Measurements from ENCODE around the gene SLC7A1.

The SLC7A1 gene

DNA sequence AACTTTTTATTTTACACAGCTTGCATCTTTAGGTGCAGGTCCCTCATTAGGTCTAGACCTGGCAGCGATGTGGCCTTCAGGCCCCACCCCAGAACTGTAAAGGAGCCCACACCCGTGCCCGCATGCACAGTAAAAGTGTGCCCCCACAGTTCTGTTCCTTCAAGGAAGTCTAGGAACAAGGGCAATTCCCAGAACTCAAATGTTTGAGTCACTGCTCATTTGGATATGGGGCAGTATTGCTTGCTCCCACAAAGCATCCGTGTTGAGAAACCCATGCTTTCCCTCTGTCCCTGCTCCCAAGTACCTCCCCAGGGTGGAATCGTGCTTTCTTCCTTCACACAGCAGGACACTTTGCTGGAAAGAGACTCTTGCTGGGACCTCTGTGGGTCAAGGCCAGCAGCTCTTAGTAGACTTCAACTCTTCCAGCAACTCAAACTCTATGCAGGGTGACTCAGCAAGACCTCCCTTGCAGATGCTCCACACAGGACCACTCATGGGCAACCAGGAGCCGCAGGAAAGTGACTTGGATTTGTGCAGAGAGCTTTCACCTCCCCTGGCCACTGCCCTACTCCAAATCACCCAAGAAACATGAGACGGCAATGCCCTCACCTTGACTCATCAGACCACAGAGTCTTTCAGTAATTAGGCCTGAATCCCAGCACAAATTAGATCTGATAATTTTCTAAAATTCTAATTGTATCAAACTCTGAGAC lies 12.3 kb downstream of the SLC7A1 start:
- no peak for DNase-seq (ENCODE audit: low read depth in 2 of 2)

DNA sequence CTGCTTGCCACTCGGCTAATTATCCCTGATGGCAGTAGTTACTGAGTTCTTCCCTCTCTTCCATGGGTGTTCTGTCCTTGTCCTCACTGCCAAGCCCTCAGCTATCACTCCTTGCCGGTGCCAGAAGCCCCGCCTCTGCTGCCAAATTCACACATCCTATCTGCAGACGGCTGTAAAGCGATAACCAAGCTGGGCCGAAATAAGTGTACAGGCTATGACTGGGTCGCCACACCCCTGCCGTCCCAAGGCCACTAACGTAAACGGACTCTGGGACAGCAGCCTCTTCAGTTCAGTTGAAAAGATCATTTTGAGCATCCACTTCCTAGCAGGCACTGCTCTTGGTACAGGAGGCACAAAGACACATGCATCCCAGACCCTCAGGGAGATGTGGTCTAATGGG lies 13.3 kb downstream of the SLC7A1 start:
- no peak for DNase-seq (ENCODE audit: low read depth in 2 of 2)

DNA sequence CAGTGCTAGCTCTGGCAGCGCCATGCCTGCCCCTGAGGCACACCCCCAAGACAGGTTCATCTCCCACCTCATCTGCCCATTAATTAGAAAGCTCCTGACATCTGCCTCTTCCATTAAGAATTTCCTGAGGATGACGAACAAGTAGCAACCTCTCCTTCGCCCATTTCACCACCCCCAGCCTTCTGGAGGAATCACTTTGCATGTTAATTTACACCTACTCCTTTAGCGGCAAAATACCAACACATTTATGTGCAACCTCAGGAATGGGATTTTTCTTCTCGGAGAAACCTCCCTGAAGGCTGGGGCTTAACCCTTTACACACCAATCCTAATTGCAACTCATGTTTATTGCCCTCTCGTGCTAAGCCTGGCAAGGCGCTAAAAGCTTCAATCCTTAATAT lies 13.8 kb downstream of the SLC7A1 start:
- DNase-seq (ENCODE audit: low read depth in 2 of 2), result no peak

DNA sequence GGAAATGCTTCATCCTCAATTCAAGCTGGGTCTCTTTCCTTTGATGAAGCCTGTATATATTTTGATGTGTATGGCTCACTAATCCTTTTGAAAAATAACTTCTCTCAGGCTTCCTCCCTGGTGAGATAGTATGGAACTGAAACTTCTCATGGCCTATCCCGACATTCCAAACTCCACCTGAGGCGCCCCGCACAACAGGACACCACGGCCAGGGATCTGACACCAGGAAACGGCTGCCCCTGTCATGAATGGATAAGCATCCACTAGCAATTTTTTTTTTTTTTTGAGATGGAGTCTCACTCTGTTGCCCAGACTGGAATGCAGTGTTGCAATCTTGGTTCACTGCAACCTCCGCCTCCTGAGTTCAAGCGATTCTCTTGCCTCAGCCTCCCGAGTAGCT lies 16.4 kb downstream of the SLC7A1 start:
- no peak for DNase-seq (ENCODE audit: low read depth in 2 of 2)

DNA sequence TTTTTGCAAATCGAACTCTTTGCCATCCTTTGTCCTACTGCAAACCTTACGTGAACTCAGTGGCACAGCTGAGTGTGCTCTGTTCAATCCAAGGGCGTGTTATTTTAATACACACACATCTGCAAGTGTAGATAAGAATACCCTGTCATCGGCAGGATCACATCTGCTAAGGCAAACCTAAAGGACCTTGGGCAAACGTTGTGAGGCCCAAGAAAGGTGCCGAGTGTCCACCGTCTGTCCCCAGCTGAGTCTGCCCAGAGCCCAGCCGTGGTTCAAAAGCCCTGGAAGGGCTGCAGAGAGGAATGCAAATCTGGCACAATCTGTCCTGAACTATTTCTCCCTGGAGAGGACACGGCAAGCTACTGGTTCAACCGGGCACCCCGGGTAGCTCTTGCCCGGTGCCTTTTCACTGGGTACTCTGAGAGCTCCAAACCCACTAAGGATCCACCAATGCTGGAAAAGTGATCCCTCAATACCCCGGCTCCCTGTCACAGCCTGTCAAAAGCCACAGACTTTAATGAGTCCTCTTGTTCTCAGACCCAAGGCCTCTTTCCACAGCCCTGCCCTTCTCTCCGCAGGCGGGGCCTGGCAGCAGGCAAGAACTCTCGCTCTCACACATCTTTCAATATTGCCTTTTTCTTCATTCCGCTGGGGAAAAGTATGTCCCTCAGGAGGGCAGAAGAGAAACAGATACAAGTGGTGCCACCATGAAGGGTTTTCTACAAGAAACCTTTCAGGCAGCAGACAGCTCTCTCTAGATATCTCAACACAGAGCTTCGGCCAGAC lies 17.0 kb downstream of the SLC7A1 start:
- no peak for DNase-seq (ENCODE audit: low read depth in 2 of 2)

DNA sequence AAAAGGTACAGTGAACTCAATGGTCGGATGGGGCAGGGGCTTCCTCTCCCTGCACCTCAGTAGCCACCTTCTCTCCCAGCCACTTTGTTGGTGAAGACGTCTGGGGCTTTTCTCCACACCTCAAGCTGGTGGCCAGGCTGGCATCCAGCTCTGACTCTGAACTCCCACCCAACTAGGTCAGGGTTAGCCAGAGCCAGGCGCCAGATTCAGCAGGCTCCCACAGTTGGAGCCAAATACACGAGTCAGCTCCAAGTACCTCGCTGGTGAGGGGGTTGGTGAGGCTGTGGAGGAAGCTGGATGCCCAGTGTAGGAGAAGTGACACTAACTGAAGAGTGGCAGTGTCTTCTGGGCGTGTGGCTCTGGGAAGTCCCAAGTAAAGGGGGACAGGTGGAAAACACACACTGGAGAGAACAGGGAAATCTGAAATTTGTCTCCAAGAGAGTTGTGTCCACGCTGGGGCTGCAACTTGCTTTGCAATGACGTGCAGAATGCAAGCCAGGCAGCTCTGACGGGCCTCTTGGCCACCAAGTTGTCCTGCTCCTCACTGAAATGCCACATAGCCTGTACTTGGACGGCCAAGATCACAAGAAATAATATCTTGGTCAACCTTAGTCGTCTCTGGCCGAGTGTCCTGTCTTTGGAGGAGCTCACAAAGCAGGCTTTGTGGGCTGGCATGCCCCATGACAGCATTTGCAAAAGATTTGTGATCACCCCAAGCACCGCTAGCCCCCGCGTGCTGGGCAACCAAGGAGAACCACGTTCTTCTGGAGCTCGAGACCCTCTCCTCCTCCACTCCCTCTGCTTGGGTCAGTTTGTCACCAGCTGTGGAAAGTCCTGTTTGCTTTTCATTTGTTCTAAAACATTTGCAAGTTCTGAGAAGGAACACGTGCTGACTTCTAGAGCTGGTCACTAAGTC lies 18.1 kb downstream of the SLC7A1 start:
- DNase-seq (ENCODE audit: low read depth in 2 of 2), result no peak

DNA sequence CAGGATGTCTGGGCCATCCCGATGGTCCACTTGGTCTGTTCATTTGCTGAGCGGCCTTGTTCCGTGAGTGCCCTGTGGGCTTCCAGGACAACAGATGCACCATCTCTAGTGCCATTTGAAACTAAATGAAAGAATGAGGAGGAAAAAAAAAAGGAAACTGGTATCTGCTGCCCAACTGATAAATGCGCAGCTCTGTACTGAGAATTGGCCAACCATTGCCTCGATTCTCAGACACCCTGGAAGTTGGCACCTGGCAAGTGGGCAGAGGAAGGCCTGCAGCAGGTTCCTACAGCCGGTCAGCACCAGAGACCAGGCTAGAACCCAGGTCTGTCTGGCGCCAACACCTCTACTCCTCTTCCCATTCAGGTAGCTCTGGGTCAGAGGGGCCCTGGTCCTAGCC lies 18.9 kb downstream of the SLC7A1 start:
- no peak for DNase-seq (ENCODE audit: low read depth in 2 of 2)

DNA sequence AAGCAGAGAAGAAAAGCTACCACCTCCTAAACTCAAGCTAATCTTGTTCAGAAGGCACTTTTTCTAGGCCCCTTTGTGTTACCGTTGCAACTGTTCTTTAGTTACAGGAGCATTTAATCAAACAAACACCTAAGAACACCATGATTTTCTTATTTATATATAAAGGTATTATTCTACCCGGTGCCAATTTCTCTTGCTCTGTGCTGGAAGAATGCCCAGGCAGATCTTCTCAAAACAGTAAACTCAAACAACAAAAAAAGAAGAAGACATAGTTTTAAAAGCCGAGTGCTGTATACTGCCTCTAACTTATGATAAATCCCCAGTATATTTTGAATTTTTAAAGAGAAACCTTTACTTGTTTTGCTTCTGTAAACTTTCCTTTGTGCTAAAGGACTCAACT lies 20.4 kb downstream of the SLC7A1 start:
- no peak for DNase-seq (ENCODE audit: low read depth in 2 of 2)

DNA sequence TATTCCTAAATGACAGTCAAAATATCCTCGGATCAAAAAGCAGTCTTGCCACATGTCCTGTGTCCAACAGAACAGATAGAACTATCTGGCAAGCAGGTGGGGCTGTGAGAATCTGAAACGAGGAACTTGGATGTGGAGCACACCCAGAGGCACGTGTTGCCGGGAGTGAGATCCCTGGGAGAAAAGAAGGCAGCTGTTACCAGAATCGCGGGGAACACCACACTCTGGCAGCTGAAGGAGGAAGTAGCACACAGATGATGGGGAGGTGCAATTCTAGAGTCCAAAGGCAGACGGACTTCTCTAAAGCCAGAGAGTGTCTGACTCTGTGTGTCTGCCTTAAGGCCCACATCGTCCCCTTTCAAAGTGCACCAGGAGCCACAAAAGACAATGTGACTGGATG lies 22.3 kb downstream of the SLC7A1 start:
- no peak for DNase-seq (ENCODE audit: low read depth in 2 of 2)

DNA sequence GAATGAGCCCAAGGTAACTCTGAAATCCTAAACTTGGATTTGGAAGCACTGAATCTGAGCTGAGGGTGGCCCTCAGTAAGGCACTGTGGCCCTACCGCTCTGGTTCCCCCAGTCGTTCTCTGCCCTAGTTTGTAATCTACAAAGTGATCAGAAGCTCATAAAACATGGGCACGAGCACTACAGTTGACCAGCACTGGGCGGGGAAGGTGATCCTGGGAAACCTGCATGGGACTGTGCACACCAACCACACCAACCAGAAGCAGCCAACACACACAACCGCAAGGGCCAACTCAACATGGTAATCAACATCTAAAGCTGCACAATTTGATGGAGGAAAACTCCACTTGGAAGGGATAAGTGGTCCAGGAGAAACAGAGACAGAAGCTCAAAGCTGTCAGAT lies 22.9 kb downstream of the SLC7A1 start:
- no peak for DNase-seq (ENCODE audit: low read depth in 2 of 2)

DNA sequence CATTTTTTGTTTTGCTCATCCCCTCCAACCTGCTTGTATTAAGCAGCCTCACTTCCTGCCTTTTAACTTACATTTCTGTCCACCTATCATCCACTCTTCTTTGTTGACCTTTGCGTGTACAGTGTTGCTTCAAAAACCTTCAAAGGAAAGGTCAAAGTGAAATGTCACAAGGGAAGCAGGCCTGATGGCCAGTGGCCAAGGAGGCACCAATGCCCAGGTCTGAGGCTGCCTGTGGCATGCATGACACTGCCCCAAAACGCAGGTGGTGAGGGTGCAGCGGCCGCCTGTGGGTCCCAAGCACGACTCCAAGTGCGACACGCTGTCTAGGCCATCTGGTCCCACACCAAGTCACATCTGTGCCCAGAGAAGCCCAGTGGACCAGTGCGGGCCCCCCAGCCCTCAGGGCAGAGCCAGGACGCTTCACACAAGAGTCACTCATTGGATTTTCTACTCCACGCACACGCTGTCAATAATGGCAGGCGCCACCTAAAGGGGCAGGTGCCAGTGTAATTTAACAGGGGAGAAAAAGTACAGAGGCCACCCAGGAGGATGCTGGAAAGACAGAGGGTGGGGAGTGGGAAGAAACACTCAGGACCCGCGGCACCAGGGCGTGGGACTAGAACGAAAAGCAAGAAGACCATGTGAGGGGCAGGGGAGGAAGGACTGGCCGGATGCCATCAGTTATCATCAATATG lies 23.5 kb downstream of the SLC7A1 start:
- DNase-seq (ENCODE audit: low read depth in 2 of 2), result no peak

DNA sequence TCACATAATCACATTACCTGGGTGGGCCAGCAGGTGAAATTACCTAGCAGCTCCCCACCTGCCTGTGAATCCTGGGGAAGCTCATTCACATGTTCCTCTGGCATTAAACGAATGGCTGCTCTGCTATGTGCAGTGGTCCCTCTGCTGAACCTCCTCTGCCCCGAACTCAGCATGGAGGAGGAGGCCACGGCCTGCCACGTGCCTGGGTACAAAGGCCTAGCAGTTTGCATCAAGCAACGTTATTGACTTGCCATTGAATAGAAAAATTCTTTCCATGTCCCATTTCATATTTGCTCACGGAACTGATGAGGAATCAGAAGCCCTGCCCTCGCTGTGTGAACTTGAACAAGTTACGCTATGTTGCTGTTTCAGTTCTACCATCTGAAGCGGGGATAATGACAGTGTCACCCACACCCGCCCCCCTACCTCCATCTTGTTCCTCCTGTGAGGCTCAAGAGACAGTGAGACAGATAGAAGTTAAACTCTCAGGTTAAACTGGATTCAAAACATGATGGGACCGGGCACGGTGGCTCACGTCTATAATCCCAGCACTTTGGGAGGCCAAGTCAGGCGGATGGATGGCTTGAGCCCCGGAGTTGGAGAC lies 25.3 kb downstream of the SLC7A1 start:
- DNase-seq (ENCODE audit: low read depth in 2 of 2), result no peak

DNA sequence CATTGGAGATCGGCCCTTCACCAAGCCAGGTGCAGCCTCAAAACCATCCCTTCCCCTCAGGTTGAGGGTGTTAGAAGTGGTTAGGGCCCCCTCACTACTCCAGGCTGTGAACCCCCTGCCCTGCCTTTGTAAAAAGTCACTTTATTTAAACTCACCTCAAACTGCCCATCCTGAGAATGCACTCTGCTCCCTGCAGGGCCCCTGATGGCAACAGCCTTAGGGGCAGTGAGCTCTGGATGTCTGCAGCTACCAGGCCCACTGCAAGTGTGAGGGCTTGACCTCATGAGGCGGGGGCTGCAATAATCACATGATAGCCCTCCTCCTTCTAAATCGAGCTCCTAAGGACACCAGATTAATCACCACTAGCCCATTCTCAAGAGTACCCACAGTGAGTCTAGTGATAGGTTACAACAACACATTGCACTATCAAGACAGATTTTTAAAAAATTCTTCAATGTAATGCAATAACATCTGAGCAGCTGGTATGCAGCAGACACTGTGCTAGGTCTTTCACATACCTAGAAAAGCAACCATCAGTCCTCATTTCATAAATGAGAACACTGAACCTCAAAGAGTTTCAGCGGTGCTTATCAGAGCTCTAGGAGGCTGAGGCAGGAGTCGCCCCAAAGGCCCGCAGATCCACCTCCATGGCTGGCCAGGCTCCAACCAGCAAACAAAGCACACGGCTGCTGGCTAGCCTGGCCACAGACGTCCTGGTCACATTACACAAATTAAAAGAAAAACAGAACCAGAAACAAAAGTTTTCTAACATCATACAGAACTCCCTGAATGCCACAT lies 26.0 kb downstream of the SLC7A1 start:
- no peak for DNase-seq (ENCODE audit: low read depth in 2 of 2)

DNA sequence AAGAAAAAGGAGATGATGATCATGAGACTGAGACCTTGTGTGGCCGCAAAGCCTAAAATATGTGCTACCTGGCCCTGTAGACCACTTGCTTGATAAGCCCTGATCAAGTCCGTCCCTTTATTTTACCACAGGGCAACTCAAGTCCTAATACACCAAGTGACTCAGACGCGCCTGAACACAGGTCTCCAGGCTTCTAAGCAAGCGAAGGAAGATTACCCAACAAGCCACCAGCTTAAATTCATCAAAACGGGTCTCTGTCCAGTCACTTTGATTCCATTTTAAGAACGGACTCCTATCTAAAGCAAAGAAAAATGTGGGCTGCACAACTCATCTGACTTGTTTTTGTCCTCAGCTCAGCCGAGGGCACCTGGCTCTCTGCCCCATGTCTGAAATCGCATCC lies 26.8 kb downstream of the SLC7A1 start:
- DNase-seq (ENCODE audit: low read depth in 2 of 2), result no peak

DNA sequence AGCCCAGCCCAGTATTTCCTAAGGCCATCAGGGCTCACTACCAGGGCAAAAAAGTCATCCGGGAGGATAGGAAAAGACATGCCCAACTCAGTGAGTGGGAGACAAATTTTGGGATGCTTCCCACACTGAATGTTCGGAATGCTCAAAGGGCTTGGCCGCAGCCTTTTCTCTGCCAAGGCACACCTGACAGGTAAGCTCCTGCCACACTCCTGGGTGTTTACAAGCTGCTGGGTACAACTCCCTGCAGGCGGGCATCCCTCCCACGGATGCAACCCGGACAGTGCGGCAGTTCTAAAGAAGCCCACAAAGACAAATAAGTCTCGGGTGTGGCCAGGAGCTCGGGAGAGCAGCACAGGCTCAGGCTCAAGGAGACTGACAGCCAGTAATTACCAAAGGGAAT lies 28.1 kb downstream of the SLC7A1 start:
- DNase-seq (ENCODE audit: low read depth in 2 of 2), result no peak

DNA sequence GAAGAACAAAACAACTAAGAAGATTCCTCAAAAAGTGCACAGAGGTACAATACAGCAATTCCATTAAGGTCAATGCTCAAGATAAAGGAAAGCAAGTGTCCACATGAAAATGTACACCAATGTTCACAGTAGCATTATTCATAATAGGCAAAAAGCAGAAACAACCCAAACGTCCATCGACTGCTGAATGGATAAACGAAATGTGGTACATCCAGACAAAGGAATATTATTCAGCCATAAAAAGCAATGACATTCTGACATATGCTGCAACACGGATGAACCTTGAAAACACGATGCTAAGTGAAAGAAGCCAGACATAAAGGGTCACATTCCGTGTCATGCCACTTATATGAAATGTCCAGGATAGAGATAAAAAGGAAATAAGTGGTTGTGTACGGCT lies 29.3 kb downstream of the SLC7A1 start:
- no peak for DNase-seq (ENCODE audit: low read depth in 2 of 2)

DNA sequence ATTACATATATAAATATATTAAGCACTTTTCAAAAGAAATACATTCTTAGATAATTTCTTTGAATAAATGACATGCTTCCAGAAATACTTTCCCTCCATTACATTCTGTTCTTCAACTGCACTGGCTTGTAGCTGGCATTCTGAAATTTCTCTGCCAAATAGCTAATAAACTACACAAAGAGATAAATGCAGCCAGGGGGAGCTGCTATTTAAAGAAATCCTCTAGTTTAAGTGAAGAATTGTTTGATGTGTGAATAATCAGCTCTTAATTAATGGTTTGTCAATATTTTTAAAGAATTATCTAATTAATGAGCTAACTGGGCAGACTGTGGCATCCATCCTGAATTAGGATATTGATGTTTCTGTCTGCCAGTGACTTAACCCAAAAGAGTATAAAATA lies 30.7 kb downstream of the SLC7A1 start:
- DNase-seq (ENCODE audit: low read depth in 2 of 2), result no peak

DNA sequence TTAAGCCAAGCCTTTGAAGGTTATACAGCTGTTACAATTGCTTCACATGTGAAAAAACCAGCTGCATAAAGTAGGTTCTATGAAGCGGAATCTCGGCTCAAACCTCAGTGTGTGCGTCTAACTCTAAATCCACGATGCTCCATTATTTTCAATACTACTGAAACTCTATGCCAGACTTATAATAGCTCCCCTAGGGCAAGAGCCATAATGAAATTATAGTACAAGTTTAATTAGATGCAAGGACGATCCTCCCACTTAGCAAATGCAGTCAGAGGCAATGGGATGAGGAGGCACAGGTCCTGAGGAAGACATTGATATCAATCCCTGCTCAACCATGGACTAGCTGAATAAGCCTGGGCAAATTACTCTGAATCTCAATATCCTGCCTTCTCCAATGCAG lies 31.1 kb downstream of the SLC7A1 start:
- no peak for DNase-seq (ENCODE audit: low read depth in 2 of 2)

DNA sequence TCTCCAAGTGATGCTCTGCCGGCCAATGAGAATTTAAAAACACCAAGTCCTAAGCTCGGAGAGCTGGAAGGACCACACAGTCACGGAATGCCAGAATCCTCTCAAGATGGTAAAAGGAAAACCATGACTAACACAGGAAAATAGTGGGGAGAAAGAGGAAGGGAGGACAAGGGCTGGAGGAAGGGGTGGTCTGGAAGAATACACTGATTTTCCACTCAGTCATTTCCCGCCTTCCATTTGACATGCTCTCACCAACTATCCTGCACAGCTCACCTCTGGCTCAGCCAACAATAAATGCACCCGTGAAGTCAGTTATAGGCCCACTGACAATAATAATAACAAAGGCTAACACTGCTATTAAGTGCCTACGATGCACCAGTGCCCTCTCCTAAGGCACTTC lies 31.5 kb downstream of the SLC7A1 start:
- DNase-seq (ENCODE audit: low read depth in 2 of 2), result no peak

DNA sequence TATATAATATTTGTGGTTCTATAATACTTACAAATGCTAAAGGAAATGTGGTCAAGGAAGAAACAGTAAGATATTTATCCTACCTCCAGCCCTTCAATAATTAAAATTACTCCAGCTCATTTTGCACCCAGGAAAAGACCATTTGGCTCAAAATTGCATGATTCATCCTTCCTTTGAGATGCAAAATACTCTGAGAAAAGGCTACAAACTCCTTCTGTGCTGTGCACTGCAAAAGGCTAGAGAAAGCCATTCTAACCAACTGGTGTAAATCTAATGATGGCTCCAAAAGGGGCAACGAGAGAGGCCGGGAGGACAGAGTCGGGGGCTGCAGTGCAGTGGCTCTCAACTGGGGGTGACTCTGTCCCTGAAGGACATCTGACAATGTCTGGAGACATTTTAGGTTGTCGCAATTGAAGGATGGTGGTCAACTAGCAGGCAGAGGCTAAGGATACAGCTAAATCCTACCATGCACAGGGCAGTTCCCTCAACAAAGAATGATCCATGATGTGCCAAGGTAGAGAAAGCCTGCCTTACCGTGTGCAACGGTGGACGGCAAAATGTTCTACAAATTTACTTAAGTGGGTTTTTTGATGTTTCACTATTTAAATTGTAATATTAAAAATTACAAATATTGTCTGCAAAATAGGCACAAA lies 32.6 kb downstream of the SLC7A1 start:
- DNase-seq (ENCODE audit: low read depth in 2 of 2), result no peak

All from activated CD4-positive, alpha-beta T cell treated with anti-CD3 and anti-CD28 coated beads for 24 hours (primary cell).